B cell (primary cell): ENCODE results near the gene DNAJC6.

Experiments used
- EZH2 ChIP-seq: IDR thresholded peaks from 2 replicates; pipeline ENCODE4 v1.6.1; 2012; ENCODE audit warnings: borderline replicate concordance, low read depth, mild to moderate bottlenecking, moderate library complexity, low read length; ENCODE audit not compliant: insufficient read depth, poor library complexity, severe bottlenecking
- TF ChIP-seq, protein P1 (sequence below): fragments of 200-600 bp; IDR thresholded peaks from one replicate; pipeline ENCODE4 v1.8.0; 2022; ENCODE audit warnings: antibody characterized with exemption, mild to moderate bottlenecking

- TF ChIP-seq, protein P1, sequence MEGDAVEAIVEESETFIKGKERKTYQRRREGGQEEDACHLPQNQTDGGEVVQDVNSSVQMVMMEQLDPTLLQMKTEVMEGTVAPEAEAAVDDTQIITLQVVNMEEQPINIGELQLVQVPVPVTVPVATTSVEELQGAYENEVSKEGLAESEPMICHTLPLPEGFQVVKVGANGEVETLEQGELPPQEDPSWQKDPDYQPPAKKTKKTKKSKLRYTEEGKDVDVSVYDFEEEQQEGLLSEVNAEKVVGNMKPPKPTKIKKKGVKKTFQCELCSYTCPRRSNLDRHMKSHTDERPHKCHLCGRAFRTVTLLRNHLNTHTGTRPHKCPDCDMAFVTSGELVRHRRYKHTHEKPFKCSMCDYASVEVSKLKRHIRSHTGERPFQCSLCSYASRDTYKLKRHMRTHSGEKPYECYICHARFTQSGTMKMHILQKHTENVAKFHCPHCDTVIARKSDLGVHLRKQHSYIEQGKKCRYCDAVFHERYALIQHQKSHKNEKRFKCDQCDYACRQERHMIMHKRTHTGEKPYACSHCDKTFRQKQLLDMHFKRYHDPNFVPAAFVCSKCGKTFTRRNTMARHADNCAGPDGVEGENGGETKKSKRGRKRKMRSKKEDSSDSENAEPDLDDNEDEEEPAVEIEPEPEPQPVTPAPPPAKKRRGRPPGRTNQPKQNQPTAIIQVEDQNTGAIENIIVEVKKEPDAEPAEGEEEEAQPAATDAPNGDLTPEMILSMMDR, result no peak
- TF ChIP-seq EZH2, result no peak
Observed at GRCh38 chr1:65412256-65412983, 103.1 kb downstream of the DNAJC6 start.
